GM12864 (cell line): ENCODE measurements around the gene RPUSD4.
A peak's percentile ranks its signal among the peaks of the same experiment; 100 is the strongest.

ENCODE experiments used
- DNase-seq: peaks from one replicate; pipeline ENCODE4 v3.0.0-alpha.2; 2011; ENCODE audit warnings: low read depth
- H3K4me3 ChIP-seq: 2 replicates; pipeline ENCODE4 v1.5.1; 2011; ENCODE audit warnings: mild to moderate bottlenecking, low read depth, low read length, control low read depth
- CTCF ChIP-seq: IDR thresholded peaks from 2 replicates; pipeline ENCODE4 v1.5.1; 2011; ENCODE audit warnings: low read depth, mild to moderate bottlenecking, moderate library complexity, low read length, control low read depth, inconsistent platforms; ENCODE audit errors: missing control alignments

RPUSD4 gene

GRCh38 chr11:126214441-126214840 lies 3.0 kb upstream of the RPUSD4 start:
- no peak for TF ChIP-seq CTCF
- DNase-seq = no peak
- H3K4me3 ChIP-seq = no peak overlapping the region

- no peak for TF ChIP-seq CTCF
- no peak for DNase-seq
- H3K4me3 ChIP-seq = peak overlapping the region; percentile 71
Measured at GRCh38 chr11:126212089-126212660, 725 bp upstream of the RPUSD4 start.

GRCh38 chr11:126210871-126211235 lies 597 bp downstream of the RPUSD4 start:
- TF ChIP-seq CTCF = no peak
- peak overlapping the region; percentile 71 for H3K4me3 ChIP-seq
- no peak for DNase-seq

GRCh38 chr11:126207896-126208295 lies 3.6 kb downstream of the RPUSD4 start:
- DNase-seq = no peak

GRCh38 chr11:126205359-126205758 lies 6.1 kb downstream of the RPUSD4 start:
- no peak for TF ChIP-seq CTCF
- DNase-seq = no peak
- H3K4me3 ChIP-seq = no peak overlapping the region

More at GRCh38 chr11:126207896-126208295, 3.6 kb downstream of the RPUSD4 start:
- no peak overlapping the region for H3K4me3 ChIP-seq
- no peak for TF ChIP-seq CTCF

GRCh38 chr11:126202646-126203359 lies 8.6 kb downstream of the RPUSD4 start:
- no peak for TF ChIP-seq CTCF
- DNase-seq = no peak

GRCh38 chr11:126198648-126199047 lies 12.8 kb downstream of the RPUSD4 start:
- no peak overlapping the region for H3K4me3 ChIP-seq
- DNase-seq = no peak
- no peak for TF ChIP-seq CTCF

More at GRCh38 chr11:126202646-126203359, 8.6 kb downstream of the RPUSD4 start:
- H3K4me3 ChIP-seq = no peak overlapping the region
